HG03097 (cell line): Measurements from ENCODE around the gene LNX2.

Experiments
- ATAC-seq: cut with Tn5 transposase; IDR thresholded peaks from one replicate; pipeline ENCODE4 v1.9.1; 2021; ENCODE audit not compliant: unreplicated experiment, low FRiP score

The LNX2 gene

GRCh38 chr13:27570906-27571305 is 49.4 kb downstream of the LNX2 start:
- no peak for ATAC-seq

GRCh38 chr13:27569405-27569804 is 50.9 kb downstream of the LNX2 start:
- no peak for ATAC-seq

- no peak for ATAC-seq
Observed at GRCh38 chr13:27565818-27566217, 54.5 kb downstream of the LNX2 start.

GRCh38 chr13:27562457-27562856 is 57.9 kb downstream of the LNX2 start:
- ATAC-seq, result no peak

GRCh38 chr13:27559719-27560118 is 60.6 kb downstream of the LNX2 start:
- ATAC-seq, result no peak

- no peak for ATAC-seq
Observed at GRCh38 chr13:27556109-27556508, 64.2 kb downstream of the LNX2 start.

- ATAC-seq, result no peak
Observed at GRCh38 chr13:27551562-27551961, 68.8 kb downstream of the LNX2 start.

- ATAC-seq, result no peak
Observed at GRCh38 chr13:27549406-27549981, 70.8 kb downstream of the LNX2 start.

- ATAC-seq, result no peak
Observed at GRCh38 chr13:27542220-27542619, 78.1 kb downstream of the LNX2 start.

GRCh38 chr13:27541386-27541785 is 78.9 kb downstream of the LNX2 start:
- no peak for ATAC-seq

GRCh38 chr13:27536361-27537101 is 83.8 kb downstream of the LNX2 start:
- no peak for ATAC-seq

GRCh38 chr13:27535546-27535945 is 84.8 kb downstream of the LNX2 start:
- ATAC-seq, result no peak

- no peak for ATAC-seq
Observed at GRCh38 chr13:27534981-27535380, 85.3 kb downstream of the LNX2 start.

GRCh38 chr13:27534108-27534980 is 86.0 kb downstream of the LNX2 start:
- no peak for ATAC-seq

GRCh38 chr13:27533155-27533643 is 87.1 kb downstream of the LNX2 start:
- ATAC-seq, result no peak

GRCh38 chr13:27528908-27529307 is 91.4 kb downstream of the LNX2 start:
- ATAC-seq, result no peak

GRCh38 chr13:27526516-27526915 is 93.8 kb downstream of the LNX2 start:
- no peak for ATAC-seq

GRCh38 chr13:27524981-27525975 is 95.1 kb downstream of the LNX2 start:
- no peak for ATAC-seq

- no peak for ATAC-seq
Observed at GRCh38 chr13:27523346-27524073, 96.8 kb downstream of the LNX2 start.
